SKM-1 treated with dmso at 0.1 percent for 144 hours (cell line): ENCODE measurements around the gene CNKSR3.
A peak's percentile ranks its signal among the peaks of the same experiment; 100 is the strongest.

Experiments used
- DNase-seq: peaks from one replicate; lab custom pipeline; 2025; ENCODE audit not compliant: unreplicated experiment; lab: John Stamatoyannopoulos, UW

CNKSR3 gene

GRCh38 chr6:154388803-154389202 lies 121.7 kb downstream of the CNKSR3 start:
- DNase-seq, result no peak

- no peak for DNase-seq
These were observed 123.4 kb downstream of the CNKSR3 start for GRCh38 chr6:154386848-154387717.

- no peak for DNase-seq
These were observed 126.3 kb downstream of the CNKSR3 start for GRCh38 chr6:154384191-154384590.

GRCh38 chr6:154383273-154383672 lies 127.2 kb downstream of the CNKSR3 start:
- no peak for DNase-seq

- no peak for DNase-seq
These were observed 127.7 kb downstream of the CNKSR3 start for GRCh38 chr6:154382740-154383139.

GRCh38 chr6:154381548-154381947 lies 128.9 kb downstream of the CNKSR3 start:
- DNase-seq, result no peak

GRCh38 chr6:154380741-154381140 lies 129.7 kb downstream of the CNKSR3 start:
- DNase-seq, result peak; percentile 37

- DNase-seq, result no peak
These were observed 130.9 kb downstream of the CNKSR3 start for GRCh38 chr6:154379585-154379984.

- DNase-seq, result no peak
These were observed 132.0 kb downstream of the CNKSR3 start for GRCh38 chr6:154378518-154378917.

GRCh38 chr6:154377726-154378125 lies 132.8 kb downstream of the CNKSR3 start:
- no peak for DNase-seq

GRCh38 chr6:154373971-154374370 lies 136.5 kb downstream of the CNKSR3 start:
- DNase-seq, result no peak

GRCh38 chr6:154371281-154371680 lies 139.2 kb downstream of the CNKSR3 start:
- peak; percentile 47 for DNase-seq

GRCh38 chr6:154370545-154370944 lies 139.9 kb downstream of the CNKSR3 start:
- peak; percentile 14 for DNase-seq

- DNase-seq, result peak; percentile 70
These were observed 142.4 kb downstream of the CNKSR3 start for GRCh38 chr6:154367839-154368695.

- no peak for DNase-seq
These were observed 143.1 kb downstream of the CNKSR3 start for GRCh38 chr6:154367336-154367735.

- no peak for DNase-seq
These were observed 146.7 kb downstream of the CNKSR3 start for GRCh38 chr6:154363821-154364220.

- no peak for DNase-seq
These were observed 149.0 kb downstream of the CNKSR3 start for GRCh38 chr6:154361476-154361875.

GRCh38 chr6:154360476-154360875 lies 150.0 kb downstream of the CNKSR3 start:
- DNase-seq, result no peak

- DNase-seq, result no peak
These were observed 150.8 kb downstream of the CNKSR3 start for GRCh38 chr6:154359679-154360078.

GRCh38 chr6:154359161-154359574 lies 151.3 kb downstream of the CNKSR3 start:
- no peak for DNase-seq

GRCh38 chr6:154358019-154358545 lies 152.4 kb downstream of the CNKSR3 start:
- no peak for DNase-seq

GRCh38 chr6:154356690-154357089 lies 153.8 kb downstream of the CNKSR3 start, which contains the start of gene IPCEF1:
Gene IPCEF1, minus strand, starts transcription at chr6:154356803. Its CDS starts 90,856 bp downstream, at chr6:154265947.
- DNase-seq, result peak; percentile 99
